ENCODE results near the gene ADAMTS12.

- TF ChIP-seq CTCF (IDR thresholded peaks at IDR 0.05; ENCODE audit: low read depth, low read length) (no peak), EZH2phosphoT487 (IDR thresholded peaks at IDR 0.05; ENCODE audit: low read depth) (no peak)
Measured at GRCh38 chr5:33611877-33612276, 279.9 kb downstream of the ADAMTS12 start.
